Activated T-cell treated with anti-CD3 and anti-CD28 coated beads, Interleukin-2, amount 50 U/mL, for 72 hours (primary cell): ENCODE data around the gene PIK3C3. TPM values are rescaled to one million over a fixed set of nuclear protein-coding genes. Genes with fewer than 3 reads are reported as not detected.
"Not testable (repeated sequence)": the region's sequence is repeated elsewhere in the genome, so short reads cannot be mapped to it uniquely, and the experiment has no call there.

Experiments used
- ATAC-seq, 2 donors: fragments of 150-1000 bp; cut with Tn5 transposase; replicated peaks in 1 of 2; 2 replicates each; pipeline ENCODE4 v1.10.0; 2021; ENCODE audit warnings: moderate library complexity in 2 of 2, mild to moderate bottlenecking in 1 of 2
- DNase-seq, 2 donors: peaks; one replicate each; pipeline ENCODE4 v3.0.0; 2021 to 2022; ENCODE audit warnings: mixed read lengths in 1 of 2
- H3K27ac Mint-ChIP-seq: one replicate; pipeline ENCODE4 v1.8.0; 2022; ENCODE audit warnings: mild to moderate bottlenecking, moderate library complexity, mixed read lengths
- H3K27me3 Mint-ChIP-seq: one replicate; pipeline ENCODE4 v1.8.0; 2022; ENCODE audit warnings: low read depth, mixed read lengths
- H3K36me3 Mint-ChIP-seq, 2 donors: one replicate each; pipeline ENCODE4 v1.8.0; 2022; ENCODE audit warnings: mixed read lengths in 2 of 2, mild to moderate bottlenecking in 1 of 2; ENCODE audit not compliant: insufficient read depth in 2 of 2
- H3K4me1 Mint-ChIP-seq: one replicate; pipeline ENCODE4 v1.8.0; 2022; ENCODE audit warnings: low read depth, mixed read lengths
- H3K4me3 Mint-ChIP-seq, 2 donors: one replicate each; pipeline ENCODE4 v1.8.0; 2022; ENCODE audit warnings: mild to moderate bottlenecking in 2 of 2, mixed read lengths in 2 of 2, moderate library complexity in 2 of 2
- H3K9me3 Mint-ChIP-seq, 2 donors: one replicate each; pipeline ENCODE4 v1.8.0; 2022; ENCODE audit warnings: mixed read lengths in 2 of 2
- total RNA-seq, 2 donors: library from RNA; stranded (reverse); gene quantifications; one replicate each; pipeline ENCODE4 v1.2.3, GENCODE V29; 2022

PIK3C3 gene
- total RNA-seq, 2 donors from 2014 or later = 52.0 to 55.9 TPM

GRCh38 chr18:42033137-42033810, 78.2 kb downstream of the PIK3C3 start:
- peaks cover 4 to 13% of the 10 kb centered on the region in 2 donors for H3K36me3 Mint-ChIP-seq
- H3K4me3 Mint-ChIP-seq = no peak overlapping the region
- no peak overlapping the region for H3K27ac Mint-ChIP-seq
- ATAC-seq = no peak
- no peaks in the 10 kb centered on the region for H3K27me3 Mint-ChIP-seq
- no peak for DNase-seq
- H3K4me1 Mint-ChIP-seq = no peaks in the 10 kb centered on the region
- no peaks in the 10 kb centered on the region for H3K9me3 Mint-ChIP-seq

- DNase-seq (no peak), ATAC-seq (no peak)
- no peaks in the 10 kb centered on the region for H3K9me3 Mint-ChIP-seq
- peaks cover 8 to 14% of the 10 kb centered on the region in 2 donors for H3K36me3 Mint-ChIP-seq
- H3K4me1 Mint-ChIP-seq = no peaks in the 10 kb centered on the region
- no peaks in the 10 kb centered on the region for H3K27me3 Mint-ChIP-seq
- H3K4me3 Mint-ChIP-seq = no peak overlapping the region
- peak overlapping the region; percentile 20 for H3K27ac Mint-ChIP-seq
These were observed 83.9 kb downstream of the PIK3C3 start for GRCh38 chr18:42038936-42039335.

- Mint-ChIP-seq H3K36me3 (peaks cover 8 to 14% of the 10 kb centered on the region in 2 donors), H3K9me3 (no peaks in the 10 kb centered on the region), H3K4me1 (no peaks in the 10 kb centered on the region), H3K27me3 (no peaks in the 10 kb centered on the region), H3K4me3 (no peak overlapping the region), H3K27ac (peak overlapping the region; percentile 20)
- ATAC-seq (no peak), DNase-seq (no peak)
These were observed 84.4 kb downstream of the PIK3C3 start for GRCh38 chr18:42039396-42039795.

GRCh38 chr18:42041793-42042192, 86.8 kb downstream of the PIK3C3 start:
- DNase-seq (no peak), ATAC-seq (no peak)
- H3K36me3 Mint-ChIP-seq = peaks cover 10 to 16% of the 10 kb centered on the region in 2 donors
- H3K4me1 Mint-ChIP-seq = no peaks in the 10 kb centered on the region
- H3K9me3 Mint-ChIP-seq = no peaks in the 10 kb centered on the region
- no peaks in the 10 kb centered on the region for H3K27me3 Mint-ChIP-seq
- H3K4me3 Mint-ChIP-seq = no peak overlapping the region
- H3K27ac Mint-ChIP-seq = no peak overlapping the region

DNA sequence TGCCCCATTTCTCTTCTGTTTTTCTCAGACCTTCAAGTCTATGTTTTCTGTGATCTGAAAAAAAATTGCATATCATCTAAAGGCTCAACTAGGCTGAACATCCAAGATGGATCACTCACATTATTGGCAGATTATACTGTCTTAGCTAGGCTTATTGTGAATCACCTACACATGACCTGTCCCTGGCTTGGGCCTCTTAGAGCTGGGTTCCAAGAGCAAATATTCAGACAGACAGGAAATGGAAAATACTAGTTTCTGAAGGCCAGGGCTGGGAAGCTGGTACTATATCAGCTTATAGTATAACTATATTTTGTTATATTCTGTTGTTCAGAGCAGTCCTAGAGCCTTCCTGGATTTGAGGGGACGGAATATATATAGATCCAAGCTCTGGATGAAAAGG, 90.3 kb downstream of the PIK3C3 start:
- Mint-ChIP-seq H3K4me3 (no peak overlapping the region), H3K27me3 (no peaks in the 10 kb centered on the region), H3K4me1 (no peaks in the 10 kb centered on the region), H3K27ac (no peak overlapping the region), H3K36me3 (peaks cover 4 to 8% of the 10 kb centered on the region in 2 donors), H3K9me3 (no peaks in the 10 kb centered on the region)
- DNase-seq (no peak), ATAC-seq (no peak)

GRCh38 chr18:42047721-42048120, 92.7 kb downstream of the PIK3C3 start:
- DNase-seq (no peak), ATAC-seq (no peak)
- Mint-ChIP-seq H3K9me3 (no peaks in the 10 kb centered on the region), H3K4me1 (no peaks in the 10 kb centered on the region), H3K4me3 (no peak overlapping the region), H3K27ac (no peak overlapping the region), H3K36me3 (peaks cover 4 to 8% of the 10 kb centered on the region in 2 donors), H3K27me3 (no peaks in the 10 kb centered on the region)

DNA sequence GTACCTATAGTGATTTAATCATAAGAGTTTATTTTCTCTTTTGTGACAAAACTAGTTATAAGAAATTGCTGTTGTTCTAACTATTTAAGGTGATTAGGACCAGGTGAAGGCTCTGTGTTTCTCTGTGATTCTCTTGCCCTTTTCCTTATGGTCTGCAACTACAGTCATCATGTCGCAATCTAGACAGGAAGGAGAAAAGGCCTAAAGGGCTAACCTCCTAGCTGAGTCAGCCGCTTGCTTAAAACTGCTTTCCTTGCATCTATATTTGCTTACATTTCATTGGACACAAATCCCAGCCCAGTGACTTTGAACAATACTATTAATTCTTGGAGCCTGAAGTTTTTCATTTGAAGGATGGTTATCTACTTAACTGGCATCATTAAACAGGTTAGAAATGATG, 93.1 kb downstream of the PIK3C3 start:
- Mint-ChIP-seq H3K4me1 (peaks cover 3% of the 10 kb centered on the region), H3K4me3 (no peak overlapping the region), H3K36me3 (peaks cover 4 to 8% of the 10 kb centered on the region in 2 donors), H3K27ac (no peak overlapping the region), H3K27me3 (no peaks in the 10 kb centered on the region), H3K9me3 (no peaks in the 10 kb centered on the region)
- ATAC-seq (no peak), DNase-seq (no peak)

DNA sequence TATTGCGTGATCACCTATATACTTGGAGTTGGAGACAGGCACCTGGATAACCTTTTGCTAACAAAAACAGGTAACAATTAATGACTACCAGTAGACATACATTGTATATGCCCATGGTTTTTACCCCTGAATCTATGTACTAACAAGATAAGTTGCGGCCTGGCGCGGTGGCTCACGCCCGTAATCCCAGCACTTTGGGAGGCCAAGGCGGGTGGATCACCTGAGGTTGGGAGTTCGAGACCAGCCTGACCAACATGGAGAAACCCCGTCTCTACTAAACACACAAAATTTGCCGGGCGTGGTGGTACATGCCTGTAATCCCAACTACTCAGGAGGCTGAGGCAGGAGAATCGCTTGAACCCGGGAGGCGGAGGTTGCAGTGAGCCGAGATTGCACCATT, 94.5 kb downstream of the PIK3C3 start:
- H3K4me1 Mint-ChIP-seq, ATAC-seq, DNase-seq, H3K36me3 Mint-ChIP-seq, H3K27ac Mint-ChIP-seq, H3K27me3 Mint-ChIP-seq, H3K9me3 Mint-ChIP-seq, H3K4me3 Mint-ChIP-seq: not testable (repeated sequence)

GRCh38 chr18:42051411-42051810, 96.4 kb downstream of the PIK3C3 start:
- DNase-seq (no peak), ATAC-seq (no peak)
- no peaks in the 10 kb centered on the region for H3K27me3 Mint-ChIP-seq
- H3K9me3 Mint-ChIP-seq = no peaks in the 10 kb centered on the region
- H3K4me3 Mint-ChIP-seq = no peak overlapping the region
- no peak overlapping the region for H3K27ac Mint-ChIP-seq
- peaks cover 7% of the 10 kb centered on the region for H3K4me1 Mint-ChIP-seq
- peaks cover 2 to 6% of the 10 kb centered on the region in 2 donors for H3K36me3 Mint-ChIP-seq

DNA sequence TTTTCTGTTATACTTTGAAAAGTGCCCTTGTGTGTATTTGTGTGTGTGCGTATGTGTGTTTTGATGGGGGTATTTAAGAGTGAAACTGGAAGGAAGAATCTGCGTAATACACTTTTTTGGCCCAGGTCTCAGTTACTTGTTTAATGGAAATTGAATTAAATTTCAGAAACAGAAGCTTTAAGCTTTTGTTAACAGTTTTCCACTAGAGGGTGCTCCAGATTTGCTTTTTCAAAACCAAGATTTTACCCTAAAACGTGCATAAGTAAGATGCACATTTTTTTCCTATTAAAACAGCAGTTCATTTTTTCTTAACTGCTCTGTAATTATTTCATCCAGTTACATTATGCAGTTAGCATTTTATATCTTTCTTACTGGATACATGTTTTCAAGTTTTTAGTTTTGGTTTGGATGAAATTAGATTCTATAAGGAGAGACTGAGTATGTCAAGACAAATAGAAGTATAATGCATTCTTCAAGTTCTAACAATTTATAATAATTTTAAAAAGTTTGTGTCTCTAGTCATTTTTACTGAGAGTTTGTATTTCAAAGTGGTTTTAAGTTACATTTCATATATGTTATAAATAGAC, 97.2 kb downstream of the PIK3C3 start:
- no peak overlapping the region for H3K27ac Mint-ChIP-seq
- ATAC-seq = no peak
- no peaks in the 10 kb centered on the region for H3K9me3 Mint-ChIP-seq
- no peaks in the 10 kb centered on the region for H3K27me3 Mint-ChIP-seq
- peaks cover 7% of the 10 kb centered on the region for H3K4me1 Mint-ChIP-seq
- DNase-seq = no peak
- H3K36me3 Mint-ChIP-seq = peaks cover 2 to 6% of the 10 kb centered on the region in 2 donors
- no peak overlapping the region for H3K4me3 Mint-ChIP-seq

DNA sequence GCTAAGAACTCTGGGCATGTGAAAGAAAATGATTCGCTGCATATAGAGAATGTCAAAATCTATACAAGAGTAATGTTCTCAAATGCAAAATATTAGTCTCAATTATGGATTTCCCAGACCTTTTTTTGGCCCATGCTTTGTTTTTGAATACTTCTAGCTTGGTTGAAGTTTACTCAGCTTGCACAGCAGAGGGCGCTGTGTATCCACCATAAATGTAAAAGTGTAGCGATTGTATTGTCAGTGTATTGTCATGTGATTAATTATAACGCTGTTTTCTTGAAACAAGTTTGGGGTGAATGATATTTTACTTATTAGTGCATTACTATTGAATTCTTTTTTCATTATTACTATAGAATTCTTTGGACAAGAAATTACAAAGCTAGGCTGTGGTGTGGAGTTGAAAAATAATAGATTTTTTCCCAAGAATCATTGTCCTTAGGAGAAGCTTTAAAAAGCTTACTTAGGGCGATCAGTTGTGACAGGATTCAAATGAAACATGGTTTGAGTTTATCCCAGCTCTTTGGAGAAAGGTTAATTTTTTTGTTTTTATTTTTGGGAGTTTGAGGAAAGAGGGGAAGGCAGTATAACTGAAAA, 98.3 kb downstream of the PIK3C3 start:
- peak; percentile 51 to 52 for ATAC-seq
- DNase-seq = peak; percentile 60 to 61
- Mint-ChIP-seq H3K4me3 (no peak overlapping the region), H3K4me1 (peaks cover 7% of the 10 kb centered on the region), H3K27ac (peak overlapping the region; percentile 70), H3K27me3 (no peaks in the 10 kb centered on the region), H3K36me3 (peaks cover 2 to 7% of the 10 kb centered on the region in 2 donors), H3K9me3 (no peaks in the 10 kb centered on the region)

GRCh38 chr18:42064109-42064508, 109.1 kb downstream of the PIK3C3 start:
- H3K27me3 Mint-ChIP-seq = no peaks in the 10 kb centered on the region
- peaks cover 6 to 8% of the 10 kb centered on the region in 2 donors for H3K36me3 Mint-ChIP-seq
- H3K9me3 Mint-ChIP-seq = no peaks in the 10 kb centered on the region
- no peak for DNase-seq
- H3K4me3 Mint-ChIP-seq = no peak overlapping the region
- no peak for ATAC-seq
- peak overlapping the region; percentile 44 for H3K27ac Mint-ChIP-seq
- peaks cover 5% of the 10 kb centered on the region for H3K4me1 Mint-ChIP-seq

DNA sequence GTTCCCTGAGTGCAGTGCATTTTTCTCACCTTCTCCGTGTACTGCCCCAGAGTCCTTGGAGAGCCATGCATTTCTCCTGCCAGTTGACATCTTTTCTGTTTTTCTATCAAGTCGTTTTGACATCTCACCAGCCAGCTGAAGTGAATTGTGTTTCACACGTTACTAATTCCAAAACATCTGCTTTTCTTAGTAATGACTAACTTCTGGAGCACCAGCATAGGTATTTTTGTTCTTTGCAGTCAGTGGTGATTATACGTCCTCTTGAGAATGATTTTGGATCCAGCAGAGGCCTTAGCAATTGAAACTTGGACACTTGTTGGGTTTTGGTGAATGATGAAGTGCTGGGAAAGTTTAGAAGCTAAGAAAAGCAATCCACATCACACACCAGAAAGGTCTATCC, 112.5 kb downstream of the PIK3C3 start:
- Mint-ChIP-seq H3K27me3 (no peaks in the 10 kb centered on the region), H3K4me1 (peaks cover 5% of the 10 kb centered on the region), H3K4me3 (no peak overlapping the region), H3K36me3 (peaks cover 9% of the 10 kb centered on the region in 2 donors), H3K9me3 (no peaks in the 10 kb centered on the region), H3K27ac (no peak overlapping the region)
- ATAC-seq = peak in 1 of 2 donors; percentile 52
- DNase-seq = no peak
